Ovary (tissue), 9 donors: ENCODE results near the gene FHAD1. TPM values are rescaled to one million over a fixed set of nuclear protein-coding genes. Genes with fewer than 3 reads are reported as not detected.

Experiments used
- DNase-seq, 5 donors: peaks; one replicate each; pipeline ENCODE4 v3.0.0-alpha.2; 2019 to 2020
- H3K27ac ChIP-seq, 2 donors: fragments of 200-600 bp; one replicate each; pipeline versions ENCODE4 v1.5.1 to v1.8.0; 2019 to 2022
- H3K27me3 ChIP-seq: fragments of 200-600 bp; one replicate; pipeline ENCODE4 v1.8.0; 2022
- H3K36me3 ChIP-seq: fragments of 200-600 bp; sonication (generic); one replicate; pipeline ENCODE4 v1.5.1; 2019
- H3K4me1 ChIP-seq: one replicate; pipeline ENCODE4 v1.8.1; 2013; ENCODE audit warnings: mild to moderate bottlenecking, moderate library complexity; ENCODE audit not compliant: insufficient read depth
- H3K4me3 ChIP-seq: fragments of 200-600 bp; sonication (generic); one replicate; pipeline ENCODE4 v1.5.1; 2017
- H3K9me3 ChIP-seq, 2 donors: fragments of 200-600 bp in 1 of 2; sonication (generic) in 1 of 2; one replicate each; pipeline versions ENCODE4 v1.5.1 to v1.8.1; 2013 to 2019; ENCODE audit warnings: mild to moderate bottlenecking in 1 of 2, moderate library complexity in 1 of 2
- CTCF ChIP-seq, 3 donors: fragments of 450-650 bp in 2 of 3; fragments of 200-600 bp in 1 of 3; IDR thresholded peaks; one replicate each; pipeline versions ENCODE4 v1.5.1 to v1.8.0; 2016 to 2022; ENCODE audit warnings: antibody characterized with exemption in 3 of 3, mild to moderate bottlenecking in 1 of 3
- EP300 ChIP-seq: sonication (generic); formaldehyde crosslinking; IDR thresholded peaks from one replicate; pipeline ENCODE4 v1.6.1; 2017; ENCODE audit warnings: antibody characterized with exemption
- POLR2A ChIP-seq: fragments of 450-650 bp; IDR thresholded peaks from one replicate; pipeline ENCODE4 v1.6.1; 2017; ENCODE audit warnings: antibody characterized with exemption, mild to moderate bottlenecking, moderate library complexity
- WGBS, 3 donors: extraction: QIAGEN DNeasy Blood & Tissue Kit in 1 of 3; methylation state at CpG; one replicate each; pipeline versions ENCODE4 v1.1.5 to v1.1.7; 2013 to 2017; 5-methylcytosine and 5-hydroxymethylcytosine counted together
- intact Hi-C, 4 donors: fragments of 100-400 bp; cut with DNase I; formaldehyde crosslinking; loops; one replicate each; pipeline versions ENCODE4 v1.11.0 to v1.15.1; 2022 to 2023
- polyA plus RNA-seq, 2 donors: library from polyadenylated mRNA; stranded (reverse); fragments of 200-250 nt in 1 of 2; fragments of 350-450 nt in 1 of 2; fragmentation: Illumina TruSeq in 1 of 2; extraction: RNeasy Lipid Tissue Mini Kit (QIAGEN cat#74804) in 1 of 2; gene quantifications; one replicate each; pipeline ENCODE4 v1.2.3, GENCODE V29; 2013 to 2014
- total RNA-seq, 7 donors: library from RNA; depleted of rRNA in 2 of 7; stranded (reverse); fragments of >200 nt in 2 of 7; fragmentation: NEBNext Ultra II Directional in 3 of 7; extraction: Animal tissue kit (Norgen Biotek cat#: 25700) in 3 of 7; gene quantifications; one replicate each; pipeline versions ENCODE4 v1.1.0 to v1.2.4, GENCODE V29; 2016 to 2023
- donor health status: DM: no; HTN: no; CAD: no; lungs with moderate emphysema.
- donor health status: DM: no; HTN: no; CAD: no.
- donor health status: Bipolar disorder and iron deficiency.
- donor health status: DM: yes; HTN: yes; CAD: no.
- donor health status: DM: no; HTN: no; CAD: no.
- donor health status: DM: yes; HTN: yes; CAD: no.

FHAD1 gene
- total and polyA plus RNA-seq, 9 donors, result 0.40 to 23.0 (median 1.4) TPM

GRCh38 chr1:15337656-15338402, 90.8 kb downstream of the FHAD1 start:
- no peaks in the 10 kb centered on the region for H3K36me3 ChIP-seq
- no peak for DNase-seq
- intact Hi-C loops, result no loop called here
- H3K27ac ChIP-seq, result no peak overlapping the region
- no peak overlapping the region for H3K4me3 ChIP-seq
- H3K4me1 ChIP-seq, result no peaks in the 10 kb centered on the region
- H3K27me3 ChIP-seq, result no peaks in the 10 kb centered on the region
- no peak for TF ChIP-seq EP300
- TF ChIP-seq CTCF (IDR thresholded peaks at IDR 0.05), result no peak
- no peak for TF ChIP-seq POLR2A
- 49 to 71% (median 53%) methylated on average over 17 of the region's 17 CpGs for WGBS, 3 donors
- H3K9me3 ChIP-seq, result no peaks in the 10 kb centered on the region

- H3K36me3 ChIP-seq, result no peaks in the 10 kb centered on the region
- no peak for TF ChIP-seq CTCF (IDR thresholded peaks at IDR 0.05)
- no peak for TF ChIP-seq POLR2A
- no peak for TF ChIP-seq EP300
- DNase-seq, result no peak
- WGBS, 3 donors, result 96 to 99% (median 96%) methylated on average over 4 of the region's 4 CpGs
- H3K27me3 ChIP-seq, result no peaks in the 10 kb centered on the region
- peaks cover 2% of the 10 kb centered on the region for H3K4me1 ChIP-seq
- no peak overlapping the region for H3K4me3 ChIP-seq
- no peaks in the 10 kb centered on the region for H3K9me3 ChIP-seq
- no peak overlapping the region for H3K27ac ChIP-seq
- intact Hi-C loops, result no loop called here
Observed at GRCh38 chr1:15339570-15339969, 92.5 kb downstream of the FHAD1 start.

- Histone ChIP-seq H3K27me3 (no peaks in the 10 kb centered on the region), H3K36me3 (no peaks in the 10 kb centered on the region), H3K9me3 (no peaks in the 10 kb centered on the region), H3K4me3 (no peak overlapping the region), H3K27ac (no peak overlapping the region), H3K4me1 (peaks cover 2% of the 10 kb centered on the region)
- WGBS, 3 donors, result 80 to 93% (median 81%) methylated on average over 2 of the region's 2 CpGs
- intact Hi-C loops, result no loop called here
- no peak for TF ChIP-seq CTCF (IDR thresholded peaks at IDR 0.05)
- no peak for TF ChIP-seq EP300
- no peak for TF ChIP-seq POLR2A
- DNase-seq, result no peak
Observed at GRCh38 chr1:15341228-15341627, 94.2 kb downstream of the FHAD1 start.

- Histone ChIP-seq H3K4me1 (peaks cover 2% of the 10 kb centered on the region), H3K27me3 (no peaks in the 10 kb centered on the region), H3K27ac (no peak overlapping the region), H3K4me3 (no peak overlapping the region), H3K9me3 (no peaks in the 10 kb centered on the region), H3K36me3 (no peaks in the 10 kb centered on the region)
- 84 to 89% (median 84%) methylated on average over 12 of the region's 12 CpGs for WGBS, 3 donors
- no peak for DNase-seq
- TF ChIP-seq POLR2A, result no peak
- intact Hi-C loops, result no loop called here
Observed at GRCh38 chr1:15341634-15342407, 94.8 kb downstream of the FHAD1 start.
